Panc1 (cell line): ENCODE data around the gene TMEFF2. TPM values are rescaled to one million over a fixed set of nuclear protein-coding genes. Genes with fewer than 3 reads are reported as not detected.
A peak's percentile ranks its signal among the peaks of the same experiment; 100 is the strongest.

ENCODE experiments used
- ATAC-seq: fragments of 200-7000 bp; cut with Tn5 transposase; 2 replicates; pipeline ENCODE4 v1.9.1; 2020; ENCODE audit warnings: mild to moderate bottlenecking, moderate library complexity
- BruUV-seq: library from RNA; stranded (reverse); fragments of 400-500 nt; replicated peaks from 2 replicates; lab custom pipeline; 2021; lab: Mats Ljungman, UMichigan
- CTCF ChIA-PET: fragments of 300-600 bp; sonication (Branson Sonifier 250); formaldehyde crosslinking; loops from one replicate; lab custom pipeline; 2022; ENCODE audit warnings: antibody characterized with exemption; lab: Charles Lee
- POLR2A ChIA-PET: fragments of 300-600 bp; sonication (Branson Sonifier 250); formaldehyde crosslinking; loops from one replicate; lab custom pipeline; 2022; ENCODE audit warnings: antibody characterized with exemption; lab: Charles Lee
- DNase-seq: peaks from one replicate; pipeline ENCODE4 v3.0.0-alpha.2; 2010; ENCODE audit warnings: low read depth, low spot score
- H3K27ac ChIP-seq: 2 replicates; pipeline ENCODE4 v1.5.1; 2011; ENCODE audit warnings: mild to moderate bottlenecking, low read length, inconsistent platforms
- H3K27me3 ChIP-seq: fragments of 200-500 bp; sonication (Bioruptor generic); 2 replicates; pipeline ENCODE4 v1.6.0; 2014; ENCODE audit warnings: low read length, inconsistent platforms; ENCODE audit not compliant: control insufficient read depth, insufficient read depth
- H3K36me3 ChIP-seq: fragments of 200-500 bp; sonication (Bioruptor generic); 2 replicates; pipeline ENCODE4 v1.5.1; 2014; ENCODE audit warnings: inconsistent platforms, mild to moderate bottlenecking, low read length, moderate library complexity; ENCODE audit not compliant: control insufficient read depth, insufficient read depth
- H3K4me1 ChIP-seq: 2 replicates; pipeline ENCODE4 v1.5.1; 2011; ENCODE audit warnings: inconsistent platforms, mild to moderate bottlenecking, low read length, moderate library complexity; ENCODE audit not compliant: control insufficient read depth, insufficient read depth
- H3K4me3 ChIP-seq, 2 experiments: 2 replicates each; pipeline ENCODE4 v1.5.1; 2011 to 2012; ENCODE audit warnings: low read depth in 2 of 2, low read length in 2 of 2, mild to moderate bottlenecking in 2 of 2, inconsistent platforms in 1 of 2, moderate library complexity in 1 of 2
- H3K9me3 ChIP-seq: fragments of 200-500 bp; sonication (Bioruptor generic); 2 replicates; pipeline ENCODE4 v1.5.1; 2014; ENCODE audit warnings: low read depth, mild to moderate bottlenecking, inconsistent platforms, low read length, moderate library complexity; ENCODE audit not compliant: control insufficient read depth, insufficient read depth
- CTCF ChIP-seq: fragments of 450-650 bp; IDR thresholded peaks from 2 replicates; pipeline ENCODE4 v1.5.1; 2017; ENCODE audit warnings: mild to moderate bottlenecking
- POLR2AphosphoS5 ChIP-seq: IDR thresholded peaks from 2 replicates; pipeline ENCODE4 v1.6.1; 2012; ENCODE audit warnings: mild to moderate bottlenecking, low read depth, low read length, moderate library complexity
- REST ChIP-seq, 2 experiments: IDR thresholded peaks; 2 replicates each; pipeline ENCODE4 v1.6.1; 2011 to 2012; ENCODE audit warnings: low read depth in 2 of 2, control low read depth in 1 of 2, low read length in 1 of 2, mild to moderate bottlenecking in 1 of 2, moderate library complexity in 1 of 2; ENCODE audit not compliant: insufficient read depth in 1 of 2
- SIN3A ChIP-seq: IDR thresholded peaks from 2 replicates; pipeline ENCODE4 v1.6.1; 2012; ENCODE audit warnings: low read depth, mild to moderate bottlenecking, low read length, moderate library complexity, borderline replicate concordance; ENCODE audit not compliant: insufficient read depth
- TCF7L2 ChIP-seq: IDR thresholded peaks from 2 replicates; pipeline ENCODE4 v1.6.1; 2011; ENCODE audit warnings: mild to moderate bottlenecking, low read depth, low read length, inconsistent platforms
- in situ Hi-C: cut with HindIII; loops from 2 replicates; pipeline ENCODE4 v1.10.0; 2016; ENCODE audit warnings: low sequenced_read_pairs, low pct_unique_long_range_greater_than_20kb
- intact Hi-C: fragments of 100-400 bp; cut with micrococcal nuclease; formaldehyde crosslinking; loops from one replicate; pipeline ENCODE4 v1.10.0; 2022; ENCODE audit not compliant: unreplicated experiment
- total RNA-seq: library from RNA; stranded (reverse); gene quantifications from one replicate; pipeline ENCODE4 v1.2.1, GENCODE V29; 2021; ENCODE audit not compliant: unreplicated experiment

Gene TMEFF2
- total RNA-seq, 1 experiment from 2014 or later: 1.5 TPM

- Histone ChIP-seq H3K4me3 (no peak overlapping the region), H3K9me3 (no peaks in the 10 kb centered on the region), H3K27me3 (no peaks in the 10 kb centered on the region), H3K36me3 (no peaks in the 10 kb centered on the region), H3K4me1 (no peaks in the 10 kb centered on the region), H3K27ac (peak overlapping the region; percentile 39; the same call in 1 of the 2 replicates)
- ATAC-seq (no peak), DNase-seq (no peak)
- BruUV-seq: no TSS peak
- TF ChIP-seq CTCF (no peak), POLR2AphosphoS5 (no peak), TCF7L2 (no peak), SIN3A (no peak), REST (IDR thresholded peaks at IDR 0.05; ENCODE audit: insufficient read depth in 1 of 2, low read depth in 2 of 2, low read length in 1 of 2) (no peak)
- ChIA-PET POLR2A (no interaction called here), CTCF (interaction anchor here (0.6 to 1.7 kb wide), 3 partner anchors 349 to 603 kb away, joined by 5 to 27 read pairs (median 7); no protein-coding TSS in a partner anchor)
- intact Hi-C loops (loop anchor here (1.0 to 5.0 kb wide), 3 partner anchors 295 to 604 kb away; no protein-coding TSS in a partner anchor), in situ Hi-C loops (no loop called here)
Measured at GRCh38 chr2:192161656-192162290, 33.0 kb downstream of the TMEFF2 start.

- H3K27ac ChIP-seq: no peak overlapping the region
- in situ Hi-C loops: no loop called here
- H3K4me1 ChIP-seq: no peaks in the 10 kb centered on the region
- ChIA-PET CTCF (no interaction called here), POLR2A (no interaction called here)
- BruUV-seq: no TSS peak
- TF ChIP-seq CTCF: no peak
- no peak for TF ChIP-seq POLR2AphosphoS5
- TF ChIP-seq REST (IDR thresholded peaks at IDR 0.05; ENCODE audit: insufficient read depth in 1 of 2, low read depth in 2 of 2, low read length in 1 of 2): no peak
- no peak for TF ChIP-seq SIN3A
- TF ChIP-seq TCF7L2: no peak
- H3K4me3 ChIP-seq: no peak overlapping the region
- H3K9me3 ChIP-seq: no peaks in the 10 kb centered on the region
- no peaks in the 10 kb centered on the region for H3K27me3 ChIP-seq
- no peaks in the 10 kb centered on the region for H3K36me3 ChIP-seq
- intact Hi-C loops: loop anchor here (5.0 kb wide), 1 partner anchor 602 kb away; no protein-coding TSS in a partner anchor
- ATAC-seq: no peak
- no peak for DNase-seq
Measured at GRCh38 chr2:192159736-192160135, 35.0 kb downstream of the TMEFF2 start.
